HG03439 (cell line): ENCODE results near the gene ADRA2B.

Source experiments
- ATAC-seq: cut with Tn5 transposase; IDR thresholded peaks from one replicate; pipeline ENCODE4 v1.9.1; 2021; ENCODE audit warnings: mild to moderate bottlenecking, moderate library complexity; ENCODE audit not compliant: unreplicated experiment

ADRA2B gene

DNA sequence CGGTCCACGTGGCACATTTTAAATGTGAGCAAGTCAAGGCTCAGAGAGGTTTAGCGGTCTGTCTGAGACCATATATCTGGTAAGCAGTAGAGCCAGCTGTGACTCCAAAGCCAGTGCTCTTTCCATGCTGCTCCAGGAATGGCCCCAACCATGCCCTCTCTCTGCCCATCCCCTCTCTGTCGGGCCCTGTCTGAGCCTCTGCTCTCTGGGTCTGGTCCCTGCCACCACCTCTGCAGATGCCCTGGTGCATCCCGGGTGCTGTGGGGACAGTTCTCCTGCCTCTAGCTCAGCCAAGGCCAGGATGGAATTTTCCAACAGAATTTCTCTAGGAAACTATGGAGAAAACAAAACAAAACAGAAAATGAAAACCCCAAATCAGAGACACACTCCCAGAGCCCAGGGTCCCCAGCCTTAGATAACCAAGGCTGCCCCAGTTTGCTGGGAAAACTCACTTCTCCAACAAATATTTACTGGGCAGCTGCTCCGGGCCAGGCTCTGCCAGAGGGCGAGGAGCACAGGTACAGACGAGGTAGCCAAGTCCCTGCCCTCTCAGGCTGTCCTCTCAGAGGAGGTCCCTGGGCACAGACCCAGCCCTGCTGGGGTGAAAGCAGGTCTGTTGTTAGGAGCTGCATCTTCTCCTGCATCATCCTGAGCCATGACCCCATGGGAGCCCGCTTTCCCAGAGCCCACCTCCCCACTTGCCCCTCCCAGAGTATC, 9.2 kb downstream of the ADRA2B start:
- ATAC-seq, result no peak

DNA sequence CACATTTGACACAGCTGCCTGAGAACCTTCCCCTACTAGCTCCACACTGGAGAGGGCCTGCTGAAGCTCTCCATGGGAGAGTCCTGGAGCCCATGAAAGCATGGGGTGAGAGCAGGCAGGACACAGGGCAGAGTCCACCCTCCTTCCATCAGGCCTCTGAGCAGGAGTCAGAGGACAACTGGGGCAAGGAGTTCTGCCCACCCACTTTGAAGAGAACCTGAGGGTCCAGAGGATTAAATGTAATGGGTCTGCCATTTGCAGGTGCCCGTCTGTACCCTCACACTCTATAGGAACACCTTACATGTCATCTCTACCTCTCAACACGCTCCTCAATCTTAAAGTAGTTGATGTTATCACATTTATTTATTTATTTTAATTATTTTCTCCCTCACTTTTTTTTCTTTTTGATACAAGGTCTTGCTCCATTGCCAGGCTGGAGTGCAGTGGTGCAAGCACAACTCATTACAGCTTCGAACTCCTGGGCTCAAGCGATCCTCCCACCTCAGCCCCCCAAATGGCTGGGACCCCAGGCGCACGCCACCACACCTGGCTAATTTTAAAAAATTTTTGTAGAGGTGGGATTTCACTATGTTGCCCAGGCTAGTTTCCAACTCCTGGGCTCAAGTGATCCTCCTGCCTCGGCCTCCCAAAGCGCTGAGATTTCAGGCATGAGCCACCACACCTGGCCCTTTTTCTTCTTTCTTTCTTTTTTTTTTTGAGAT, 10.2 kb downstream of the ADRA2B start:
- no peak for ATAC-seq

DNA sequence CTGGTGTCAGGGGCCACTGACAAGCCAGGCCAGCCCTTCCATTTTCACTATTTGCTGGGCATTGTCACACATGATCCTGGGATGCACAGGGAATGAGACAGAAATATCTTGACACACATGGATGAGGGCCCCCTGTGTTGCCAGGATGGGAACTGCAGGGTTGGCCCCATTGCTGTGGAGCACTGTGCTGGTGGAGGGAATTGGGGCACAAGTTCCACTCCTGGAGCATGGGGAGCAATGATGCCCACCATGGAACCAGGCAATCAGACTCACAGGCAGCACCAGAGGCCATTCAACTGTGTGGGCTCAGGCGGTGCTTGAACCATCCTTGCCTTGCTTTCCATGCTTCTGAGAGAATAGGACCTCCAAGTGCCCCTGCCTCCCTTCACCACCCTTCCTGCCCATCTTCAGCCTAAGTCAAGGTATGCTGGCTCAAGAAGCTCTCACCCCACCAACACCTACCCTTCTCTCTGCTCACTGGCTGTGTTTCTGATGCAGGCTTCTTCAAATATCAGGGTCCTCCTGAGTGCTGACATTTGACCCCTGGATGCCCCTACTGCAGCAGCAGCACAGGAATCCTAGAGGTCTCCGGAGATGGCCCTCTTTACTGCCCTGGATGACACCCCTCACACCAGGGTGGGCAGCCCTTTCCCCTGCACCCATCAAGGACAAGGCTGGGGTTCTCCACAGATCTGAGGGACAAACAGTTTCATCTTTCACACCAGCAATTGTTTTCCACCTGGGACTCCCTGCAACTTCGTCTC, 11.0 kb downstream of the ADRA2B start:
- ATAC-seq, result no peak

DNA sequence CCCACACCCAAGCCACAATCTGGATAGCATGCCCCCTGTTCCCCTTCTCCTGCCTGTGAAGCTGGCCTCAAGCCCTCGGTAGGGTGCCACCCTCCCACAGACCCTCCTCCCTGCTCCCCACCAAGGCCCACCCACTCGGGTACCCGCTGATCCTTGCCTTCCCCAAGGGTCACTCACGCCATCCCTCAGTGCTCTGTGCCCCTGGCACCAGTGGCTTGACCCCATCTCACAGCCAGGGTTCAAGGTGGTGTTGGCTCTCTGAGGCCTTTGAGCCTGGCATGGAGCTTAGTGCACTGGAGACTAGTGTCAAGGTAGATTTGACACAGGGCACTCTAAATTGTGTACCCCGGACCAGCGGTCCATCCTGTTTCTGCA, 11.9 kb downstream of the ADRA2B start:
- ATAC-seq, result no peak

DNA sequence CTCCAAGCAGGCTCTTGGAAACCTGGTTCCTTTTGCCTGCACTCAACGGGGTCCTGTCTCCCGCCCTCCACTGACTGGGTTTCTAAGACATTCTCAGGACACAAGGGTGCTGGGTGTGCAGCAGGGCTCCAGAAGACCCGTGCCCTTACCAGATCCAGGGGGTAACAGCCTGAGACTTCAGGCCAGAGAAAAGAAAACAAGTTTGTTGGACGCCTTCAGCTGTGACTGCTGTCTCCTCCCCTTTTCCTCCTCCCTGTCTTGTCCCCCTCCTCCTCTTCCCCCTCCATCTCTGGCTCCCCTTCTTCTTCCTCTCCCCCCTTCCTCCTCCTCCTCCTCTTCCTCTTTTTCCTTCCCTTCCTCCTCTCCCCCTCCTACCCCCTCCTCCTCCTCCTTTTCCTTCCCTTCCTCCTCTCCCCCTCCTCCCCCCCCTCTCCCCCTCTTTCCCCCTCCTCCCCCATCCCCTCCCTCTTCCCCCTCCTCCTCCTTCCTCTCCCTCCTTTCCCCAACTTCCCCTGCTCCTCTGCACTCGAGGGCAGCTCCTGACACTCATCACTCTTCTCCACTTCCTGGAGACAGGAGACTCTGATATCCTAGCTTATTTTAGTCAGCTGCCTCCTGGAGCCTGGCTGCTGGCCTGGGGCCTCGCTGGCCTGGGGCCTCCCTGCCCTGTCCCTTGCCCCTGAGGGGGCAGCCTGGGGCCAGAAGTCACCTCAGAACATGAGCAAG, 12.4 kb downstream of the ADRA2B start:
- ATAC-seq, result no peak

DNA sequence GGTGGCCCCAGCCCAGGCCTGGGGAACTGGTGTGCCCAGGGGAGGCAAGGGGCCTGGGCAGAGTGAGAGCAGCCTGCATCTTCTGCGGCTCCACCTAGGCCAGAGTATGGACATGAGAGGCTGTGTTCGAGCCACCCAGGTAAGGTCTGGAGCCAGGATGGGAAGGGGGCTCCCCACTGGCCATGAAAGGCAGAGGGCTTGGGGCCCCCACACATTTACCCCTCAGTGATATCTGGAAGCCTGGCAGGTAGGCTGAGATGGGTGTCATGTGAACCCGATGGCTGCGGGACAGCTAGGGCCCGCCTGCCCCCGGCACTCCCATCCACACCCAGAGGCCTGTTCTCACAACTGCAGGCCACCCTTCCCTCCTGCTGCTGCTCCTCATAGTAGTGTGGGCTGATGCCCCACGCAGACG, 13.2 kb downstream of the ADRA2B start:
- no peak for ATAC-seq

DNA sequence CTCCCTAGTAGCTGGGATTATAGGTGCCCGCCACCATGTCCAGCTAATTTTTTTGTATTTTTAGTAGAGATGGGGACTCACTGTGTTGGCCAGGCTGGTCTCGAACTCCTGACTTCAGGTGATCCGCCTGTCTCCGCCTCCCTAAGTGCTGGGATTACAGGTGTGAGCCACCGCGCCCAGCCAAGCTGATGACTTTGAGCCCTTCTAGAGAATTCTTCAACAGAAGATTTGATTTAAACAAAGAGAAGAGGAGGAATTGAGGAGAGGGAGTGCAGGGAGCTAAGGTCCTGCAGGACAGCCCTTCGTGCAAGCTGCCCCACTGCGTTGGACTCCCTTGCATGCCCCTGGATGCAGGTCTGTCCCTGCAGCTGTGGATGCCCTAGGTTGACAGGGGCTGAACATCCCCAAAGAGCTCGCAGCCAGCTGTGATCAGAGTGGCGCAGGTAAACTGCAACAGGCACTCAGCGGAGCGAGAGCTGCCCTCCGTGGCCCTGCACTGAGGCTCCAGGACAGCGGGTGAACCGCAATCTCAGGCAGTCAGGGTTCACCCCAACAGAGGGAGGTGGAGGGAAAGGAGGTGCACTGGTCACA, 13.7 kb downstream of the ADRA2B start:
- no peak for ATAC-seq

DNA sequence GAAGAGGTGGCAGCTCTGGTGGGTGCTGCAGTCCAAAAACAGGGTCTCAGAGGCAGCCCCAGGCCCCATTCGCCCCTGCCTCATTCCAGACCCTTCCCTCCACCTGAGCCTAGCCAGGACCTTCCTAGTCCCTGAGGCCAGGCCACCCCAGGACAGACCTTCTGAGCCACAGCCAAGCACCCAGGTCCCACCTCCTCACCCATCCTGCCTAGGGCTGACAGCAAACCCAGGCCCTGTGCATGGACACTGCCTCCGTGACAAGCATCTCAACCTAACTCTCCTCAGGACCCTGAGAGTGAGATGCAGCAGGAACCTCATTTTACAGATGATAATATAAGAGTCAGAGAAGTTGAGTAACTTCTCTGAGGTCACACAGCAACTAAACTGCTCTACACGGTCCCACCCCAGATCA, 15.5 kb downstream of the ADRA2B start:
- no peak for ATAC-seq

DNA sequence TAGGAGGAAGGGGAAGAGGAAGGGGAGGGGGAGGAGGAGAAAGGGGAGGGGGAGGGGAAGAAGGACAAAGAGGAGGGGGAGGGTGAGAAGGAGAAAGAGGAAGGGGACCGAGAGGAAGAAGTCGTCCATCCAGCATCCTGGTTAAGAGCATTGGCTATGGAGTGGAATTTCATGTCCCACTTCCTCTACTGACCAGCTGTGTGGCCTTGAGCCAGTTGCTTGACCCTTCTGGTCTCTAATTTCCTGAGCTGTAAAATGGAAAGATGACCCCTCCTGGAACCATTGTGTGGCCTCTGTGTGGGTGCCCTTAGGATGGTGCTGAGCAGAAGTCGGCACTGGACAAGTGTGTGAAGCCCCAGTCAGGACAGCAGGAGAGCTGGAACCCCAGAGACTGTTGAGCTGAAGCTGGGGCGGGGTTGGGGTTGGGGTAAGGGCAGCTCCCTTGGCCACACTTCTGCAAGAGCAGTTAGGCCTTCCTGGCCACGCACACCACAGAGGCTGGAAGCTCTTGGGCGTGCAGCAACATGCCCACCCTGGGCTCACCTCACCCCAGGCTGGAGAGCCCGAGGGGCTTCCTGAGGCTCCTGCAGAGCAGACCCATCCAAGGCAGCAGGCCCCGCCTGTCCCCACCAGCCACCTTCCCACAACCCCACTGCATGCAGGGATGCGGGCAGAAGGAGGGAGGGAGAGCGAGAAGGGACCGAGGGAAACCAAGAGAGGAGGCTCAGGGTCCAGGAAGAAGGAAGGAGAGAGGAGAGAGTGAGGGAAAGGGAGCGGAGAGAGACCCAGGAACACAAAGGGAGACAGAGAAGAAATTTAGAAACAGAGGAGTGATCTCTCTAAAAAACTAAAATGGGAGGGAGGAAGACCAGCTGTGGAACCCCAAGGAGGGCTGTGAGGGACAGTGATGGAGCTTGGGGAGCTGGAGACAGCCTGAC, 16.2 kb downstream of the ADRA2B start:
- no peak for ATAC-seq

DNA sequence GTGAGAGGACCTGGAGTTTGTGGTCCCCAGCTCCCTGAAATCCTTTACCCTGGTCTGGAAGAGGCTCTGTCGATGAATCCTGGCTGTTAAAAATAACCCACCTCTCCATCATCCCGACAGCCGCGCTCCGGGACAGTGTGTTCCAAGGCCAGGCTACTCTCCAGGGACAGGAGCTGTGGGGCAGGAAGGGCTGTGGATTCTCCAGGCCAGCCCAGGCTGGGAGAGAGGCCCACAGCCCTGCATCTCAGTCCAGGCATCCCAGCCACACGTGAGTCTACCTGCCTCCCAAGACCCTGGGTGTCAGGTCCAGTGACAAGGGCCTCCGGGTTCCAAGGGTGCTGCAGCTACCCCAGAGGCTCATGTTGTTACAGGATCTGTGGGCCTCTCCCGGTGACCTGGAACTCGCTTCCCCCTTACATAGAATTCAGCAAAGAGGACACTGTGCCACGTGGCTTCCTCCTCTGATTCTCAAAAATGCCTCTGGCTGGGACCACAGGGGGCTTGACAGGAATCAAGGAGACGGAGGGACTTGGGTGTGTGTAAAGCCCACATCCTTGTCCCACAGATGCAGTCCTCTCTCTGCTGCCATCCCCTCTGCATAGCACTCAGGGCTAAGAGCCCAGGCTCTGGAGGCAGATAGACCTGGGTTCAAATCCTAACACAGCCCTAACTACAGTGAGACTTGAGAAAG, 17.3 kb downstream of the ADRA2B start:
- no peak for ATAC-seq

DNA sequence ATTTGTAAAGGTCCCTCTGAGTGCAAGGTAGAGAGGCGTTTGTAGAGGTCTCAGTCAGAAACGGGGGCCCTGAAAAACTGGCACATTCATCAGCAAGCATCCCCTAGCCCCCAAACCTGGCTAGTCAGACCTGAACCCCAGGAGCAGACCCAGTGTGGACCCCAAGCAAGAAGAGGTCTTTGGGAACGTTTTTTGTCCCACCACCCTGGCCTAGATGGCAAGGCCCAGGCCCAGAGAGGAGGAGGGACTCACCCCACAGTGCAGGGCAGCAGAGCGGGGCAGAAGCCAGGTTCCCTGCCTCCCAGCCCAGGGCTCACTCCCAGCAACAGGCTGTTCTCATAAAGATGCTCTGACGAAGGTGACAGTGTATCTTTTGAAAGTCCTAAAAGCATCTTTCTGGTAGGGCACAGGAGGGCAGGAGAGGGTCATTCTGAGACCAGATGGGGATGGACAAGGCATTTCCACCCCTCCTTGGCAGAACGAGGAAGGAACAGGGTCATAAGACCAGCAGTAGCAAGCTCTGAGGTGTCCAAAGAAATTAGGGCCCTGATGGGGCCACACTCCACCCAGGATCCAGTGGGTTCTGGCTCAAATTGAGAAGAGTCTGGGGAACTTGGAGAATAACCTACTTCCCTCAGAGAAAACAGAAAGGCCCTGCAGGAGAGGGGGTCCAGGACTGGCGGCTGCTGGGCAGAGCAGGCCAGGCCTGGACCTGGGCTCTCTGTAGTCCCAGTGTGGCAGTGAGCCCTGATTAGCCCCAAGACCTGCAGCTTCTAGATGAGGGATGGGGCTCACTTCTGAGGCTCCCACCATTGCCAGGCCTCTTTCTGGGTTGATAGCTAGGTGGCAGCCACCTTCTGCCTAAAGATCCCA, 18.2 kb downstream of the ADRA2B start:
- ATAC-seq, result no peak

DNA sequence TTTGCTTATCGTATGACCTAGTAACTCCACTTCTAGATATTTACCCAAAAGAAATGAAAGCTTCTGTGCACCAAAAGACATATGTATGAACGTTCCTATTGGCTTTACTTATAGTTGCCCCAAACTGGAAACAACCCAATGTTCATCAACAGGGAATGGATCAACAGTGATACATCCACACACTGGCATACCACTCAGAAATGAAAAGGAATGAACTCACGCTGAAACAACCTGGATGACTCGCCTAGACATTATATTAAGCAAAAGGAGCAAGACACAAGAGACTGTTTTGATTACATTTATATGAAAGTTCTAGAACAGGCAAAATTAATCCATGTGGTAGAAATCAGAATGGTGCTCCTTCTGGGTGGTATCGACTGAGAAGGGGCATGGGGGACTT, 18.9 kb downstream of the ADRA2B start:
- ATAC-seq, result no peak

DNA sequence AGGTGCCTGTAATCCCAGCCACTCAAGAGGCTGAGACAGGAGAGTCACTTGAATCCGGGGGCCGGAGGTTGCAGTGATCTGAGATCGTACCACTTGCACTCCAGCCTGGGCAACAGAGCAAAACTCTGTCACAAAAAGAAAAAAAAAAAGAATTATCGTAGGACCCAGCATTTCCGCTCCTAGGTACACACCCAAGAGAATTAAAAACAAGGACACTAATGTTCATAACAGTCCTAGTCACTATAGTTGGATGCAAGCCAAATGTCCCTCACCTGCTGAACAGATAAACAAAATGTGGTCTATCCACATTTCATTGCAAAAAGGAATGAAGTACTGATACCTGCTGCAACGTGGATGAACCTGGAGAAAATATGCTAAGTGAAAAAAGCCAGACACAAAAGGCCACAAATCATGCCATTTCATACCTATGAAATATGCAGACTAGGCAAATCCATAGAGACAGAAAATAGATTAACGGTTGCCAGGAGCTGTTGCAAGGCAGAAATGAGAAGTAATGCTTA, 21.2 kb downstream of the ADRA2B start:
- no peak for ATAC-seq

DNA sequence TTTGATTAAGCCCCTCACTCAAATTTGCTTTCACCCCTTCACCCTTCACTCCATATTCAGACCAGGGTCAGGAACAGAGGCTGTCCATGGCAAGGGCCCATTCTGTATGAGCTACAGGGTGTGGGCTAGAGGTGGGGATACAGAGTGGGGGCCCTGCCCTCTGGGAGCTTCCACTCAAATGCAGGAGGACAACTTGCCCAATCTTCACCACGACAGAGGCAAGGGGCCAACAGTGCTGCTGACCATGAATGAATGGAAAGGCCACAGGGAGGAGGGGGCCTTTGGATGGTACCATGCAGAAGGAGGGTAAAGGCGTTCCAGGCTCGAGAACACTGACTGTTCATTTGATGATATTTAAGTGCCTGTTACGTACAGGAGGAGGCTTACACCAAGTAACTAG, 22.8 kb downstream of the ADRA2B start:
- no peak for ATAC-seq

DNA sequence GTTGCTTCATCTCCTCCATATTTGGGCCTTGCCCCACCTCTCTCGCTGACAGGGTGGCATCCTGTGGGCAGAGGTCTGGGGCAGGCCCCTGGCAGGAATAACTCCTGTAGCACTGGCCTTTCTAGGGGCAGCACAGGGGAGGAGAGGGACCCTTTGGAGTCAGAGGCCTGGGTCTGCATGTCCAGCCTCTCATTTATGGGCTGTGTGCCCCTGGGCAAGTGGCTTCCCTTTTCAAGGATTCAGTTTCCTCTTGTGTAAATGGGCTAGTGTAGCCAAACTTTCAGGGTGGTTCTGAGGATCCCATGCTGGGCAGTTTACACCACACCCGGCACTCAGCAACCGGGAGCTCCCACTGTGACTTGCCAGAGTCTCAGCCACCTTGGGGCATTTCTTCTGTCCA, 23.4 kb downstream of the ADRA2B start:
- no peak for ATAC-seq

DNA sequence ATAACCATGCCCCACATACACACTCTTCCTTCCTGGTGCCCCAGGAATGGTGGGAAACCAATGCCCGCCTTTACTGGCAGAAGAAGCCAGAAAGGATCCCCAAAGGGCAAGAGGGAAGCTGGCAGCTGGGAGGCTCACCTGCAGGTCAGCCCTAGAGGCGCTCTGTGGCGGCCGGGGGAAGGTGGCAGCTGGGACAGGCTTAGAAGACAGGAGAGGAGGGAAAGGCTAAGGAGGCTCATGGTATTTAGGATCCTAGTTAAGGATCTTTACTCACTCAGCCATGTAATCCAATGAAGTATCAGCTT, 23.8 kb downstream of the ADRA2B start:
- ATAC-seq, result no peak

DNA sequence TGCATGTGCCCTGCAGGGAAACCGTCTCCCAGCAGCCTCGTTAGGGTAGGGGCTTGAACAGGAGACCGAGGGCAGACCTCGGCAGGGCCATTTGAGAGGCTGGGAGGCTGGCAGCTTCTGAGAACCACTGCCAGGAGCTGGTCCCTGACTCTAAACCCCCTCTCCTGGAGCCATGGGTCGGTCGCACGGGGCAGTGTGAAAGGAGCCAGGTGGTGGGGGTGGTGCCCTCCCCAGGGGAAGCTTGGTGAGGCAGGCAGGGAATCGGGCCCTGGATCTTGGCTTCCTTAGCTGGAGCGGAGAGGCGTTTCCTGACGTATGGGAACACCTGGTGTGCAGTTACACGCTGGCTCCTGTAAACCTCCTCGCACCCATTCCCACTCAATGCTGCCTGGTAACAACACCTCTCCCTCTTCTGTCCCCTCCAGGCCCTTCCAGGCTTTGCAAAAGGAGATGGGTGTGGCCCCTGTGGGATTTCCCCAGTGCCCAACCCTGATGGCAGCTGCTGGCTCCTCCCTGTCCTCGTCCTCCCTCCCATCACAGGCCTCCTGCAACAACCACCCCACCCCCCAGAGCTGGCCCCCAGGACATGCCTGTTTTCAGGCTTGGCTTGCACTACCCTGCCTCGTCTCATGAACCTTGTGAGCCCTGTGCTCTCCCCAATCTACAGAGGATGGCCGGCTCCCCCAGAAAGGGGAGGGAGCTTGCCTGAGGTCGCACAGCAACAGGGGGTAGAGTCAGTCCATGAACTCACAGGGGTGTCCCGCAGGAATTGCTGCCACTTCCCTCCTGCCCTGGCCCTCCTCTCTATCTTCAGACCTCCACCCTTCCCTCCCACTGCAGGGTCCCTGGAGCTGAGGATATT, 24.4 kb downstream of the ADRA2B start:
- no peak for ATAC-seq
